Skeletal muscle satellite cell (primary cell): Measurements from ENCODE around the gene CENPX.

ENCODE experiments used
- H3K27me3 ChIP-seq: 2 replicates; pipeline ENCODE4 v1.7.0; 2013; ENCODE audit warnings: low read length; ENCODE audit not compliant: control insufficient read depth, insufficient read depth
- H3K36me3 ChIP-seq: 2 replicates; pipeline ENCODE4 v1.7.0; 2013; ENCODE audit warnings: mild to moderate bottlenecking, control low read depth, low read length; ENCODE audit not compliant: insufficient read depth
- H3K4me1 ChIP-seq: 2 replicates; pipeline ENCODE4 v1.7.0; 2013; ENCODE audit warnings: low read length; ENCODE audit not compliant: control insufficient read depth, insufficient read depth
- H3K4me2 ChIP-seq: 2 replicates; pipeline ENCODE4 v1.7.0; 2013; ENCODE audit warnings: mild to moderate bottlenecking, low read length
- H3K4me3 ChIP-seq: 2 replicates; pipeline ENCODE4 v1.7.0; 2013; ENCODE audit warnings: low read length
- H3K9ac ChIP-seq: 2 replicates; pipeline ENCODE4 v1.7.0; 2013; ENCODE audit warnings: mild to moderate bottlenecking, low read depth, low read length, moderate library complexity
- H3K9me3 ChIP-seq: replicated peaks from 2 replicates; pipeline ENCODE4 v1.7.0; 2013; ENCODE audit warnings: mild to moderate bottlenecking, control low read depth, low read length

CENPX gene

GRCh38 chr17:82053556-82054263, 31.0 kb upstream of the CENPX start:
- Histone ChIP-seq H3K36me3 (peaks cover 62% of the 10 kb centered on the region), H3K9ac (no peak overlapping the region), H3K4me3 (no peak overlapping the region)

GRCh38 chr17:82053130-82053529, 30.5 kb upstream of the CENPX start:
- Histone ChIP-seq H3K9ac (peak overlapping the region; percentile 84), H3K27me3 (no peaks in the 10 kb centered on the region), H3K4me3 (peak overlapping the region; percentile 77), H3K36me3 (peaks cover 63% of the 10 kb centered on the region), H3K4me2 (peak overlapping the region; percentile 89), H3K9me3 (no peaks in the 10 kb centered on the region), H3K4me1 (peaks cover 19% of the 10 kb centered on the region)

More at GRCh38 chr17:82053556-82054263, 31.0 kb upstream of the CENPX start:
- Histone ChIP-seq H3K27me3 (no peaks in the 10 kb centered on the region), H3K4me2 (no peak overlapping the region), H3K9me3 (no peaks in the 10 kb centered on the region), H3K4me1 (peaks cover 19% of the 10 kb centered on the region)

- Histone ChIP-seq H3K4me2 (peak overlapping the region; percentile 89), H3K9me3 (no peaks in the 10 kb centered on the region), H3K27me3 (no peaks in the 10 kb centered on the region), H3K4me1 (peaks cover 19% of the 10 kb centered on the region), H3K36me3 (peaks cover 63% of the 10 kb centered on the region), H3K4me3 (peak overlapping the region; percentile 77), H3K9ac (peak overlapping the region; percentile 84)
Observed at GRCh38 chr17:82052638-82053059, 30.0 kb upstream of the CENPX start.

- H3K4me2 ChIP-seq = peak within 1 kb of the TSS; percentile 89
- peaks cover 62% of the 10 kb centered on the region for H3K36me3 ChIP-seq
- peak within 1 kb of the TSS; percentile 84 for H3K9ac ChIP-seq
- no peaks in the 10 kb centered on the region for H3K27me3 ChIP-seq
- H3K4me1 ChIP-seq = peaks cover 19% of the 10 kb centered on the region
- H3K4me3 ChIP-seq = peak within 1 kb of the TSS; percentile 77
- H3K9me3 ChIP-seq = no peaks in the 10 kb centered on the region
Observed at GRCh38 chr17:82051776-82052637, 29.3 kb upstream of the CENPX start, which contains the start of the genes GPS1 and RFNG. GPS1 (plus strand) TSS chr17:82051898; CDS start chr17:82051932, 34 bp downstream. RFNG (minus strand) TSS chr17:82051811; CDS start chr17:82051766, 45 bp downstream.

GRCh38 chr17:82050761-82051641, 28.3 kb upstream of the CENPX start:
- Histone ChIP-seq H3K4me2 (peak overlapping the region; percentile 89), H3K9me3 (no peaks in the 10 kb centered on the region), H3K36me3 (peaks cover 56% of the 10 kb centered on the region), H3K4me3 (peak overlapping the region; percentile 77), H3K9ac (peak overlapping the region; percentile 84), H3K4me1 (peaks cover 19% of the 10 kb centered on the region), H3K27me3 (no peaks in the 10 kb centered on the region)

- peaks cover 51% of the 10 kb centered on the region for H3K36me3 ChIP-seq
- H3K9ac ChIP-seq = peak overlapping the region; percentile 84
- H3K27me3 ChIP-seq = no peaks in the 10 kb centered on the region
- H3K4me1 ChIP-seq = peaks cover 19% of the 10 kb centered on the region
- H3K4me3 ChIP-seq = peak overlapping the region; percentile 77
- no peaks in the 10 kb centered on the region for H3K9me3 ChIP-seq
- H3K4me2 ChIP-seq = peak overlapping the region; percentile 89
Observed at GRCh38 chr17:82050152-82050760, 27.6 kb upstream of the CENPX start.

GRCh38 chr17:82049521-82049971, 26.9 kb upstream of the CENPX start:
- H3K9me3 ChIP-seq = no peaks in the 10 kb centered on the region
- H3K9ac ChIP-seq = no peak overlapping the region
- H3K4me2 ChIP-seq = no peak overlapping the region
- no peaks in the 10 kb centered on the region for H3K27me3 ChIP-seq
- no peak overlapping the region for H3K4me3 ChIP-seq
- peaks cover 19% of the 10 kb centered on the region for H3K4me1 ChIP-seq
- peaks cover 44% of the 10 kb centered on the region for H3K36me3 ChIP-seq

- Histone ChIP-seq H3K36me3 (peaks cover 40% of the 10 kb centered on the region), H3K4me1 (peaks cover 19% of the 10 kb centered on the region)
Observed at GRCh38 chr17:82049106-82049505, 26.4 kb upstream of the CENPX start.

GRCh38 chr17:82048571-82048971, 25.9 kb upstream of the CENPX start:
- no peaks in the 10 kb centered on the region for H3K27me3 ChIP-seq
- H3K4me1 ChIP-seq = peaks cover 17% of the 10 kb centered on the region
- no peak overlapping the region for H3K4me2 ChIP-seq
- H3K9me3 ChIP-seq = no peaks in the 10 kb centered on the region
- peaks cover 36% of the 10 kb centered on the region for H3K36me3 ChIP-seq
- H3K4me3 ChIP-seq = no peak overlapping the region
- no peak overlapping the region for H3K9ac ChIP-seq

More at GRCh38 chr17:82049106-82049505, 26.4 kb upstream of the CENPX start:
- no peaks in the 10 kb centered on the region for H3K9me3 ChIP-seq
- no peak overlapping the region for H3K4me2 ChIP-seq
- no peaks in the 10 kb centered on the region for H3K27me3 ChIP-seq
- H3K9ac ChIP-seq = no peak overlapping the region
- no peak overlapping the region for H3K4me3 ChIP-seq

- no peaks in the 10 kb centered on the region for H3K9me3 ChIP-seq
- H3K4me1 ChIP-seq = peaks cover 12% of the 10 kb centered on the region
- no peak overlapping the region for H3K9ac ChIP-seq
- H3K4me3 ChIP-seq = no peak overlapping the region
- peaks cover 36% of the 10 kb centered on the region for H3K36me3 ChIP-seq
- H3K4me2 ChIP-seq = no peak overlapping the region
- no peaks in the 10 kb centered on the region for H3K27me3 ChIP-seq
Observed at GRCh38 chr17:82047914-82048570, 25.4 kb upstream of the CENPX start.
